Forelimb muscle (tissue), 1 donor: Measurements from ENCODE around the gene MYL12A. TPM values are rescaled to one million over a fixed set of nuclear protein-coding genes. Genes with fewer than 3 reads are reported as not detected.
A peak's percentile ranks its signal among the peaks of the same experiment; 100 is the strongest.
"Not testable (repeated sequence)": the region's sequence is repeated elsewhere in the genome, so short reads cannot be mapped to it uniquely, and the experiment has no call there.

ENCODE experiments used
- DNase-seq: peaks from one replicate; pipeline ENCODE4 v3.0.0-alpha.2; 2013; ENCODE audit warnings: low read depth
- polyA plus RNA-seq: library from polyadenylated mRNA; unstranded; fragments of 120-200 nt; gene quantifications from one replicate; pipeline ENCODE4 v1.2.1, GENCODE V29; 2013; ENCODE audit not compliant: insufficient read length

MYL12A gene
- 559 TPM for polyA plus RNA-seq

GRCh38 chr18:3247240-3248061, at the start of gene MYL12A:
MYL12A (plus strand) TSS chr18:3247801; CDS start chr18:3253248, 5,447 bp downstream.
- DNase-seq: peak; percentile 95

- not testable (repeated sequence) for DNase-seq
Observed at GRCh38 chr18:3198260-3198860, 49.2 kb upstream of the MYL12A start.

- no peak for DNase-seq
Observed at GRCh38 chr18:3199942-3200645, 47.5 kb upstream of the MYL12A start.

- DNase-seq: no peak
Observed at GRCh38 chr18:3205239-3205638, 42.4 kb upstream of the MYL12A start.

GRCh38 chr18:3207565-3207964, 40.0 kb upstream of the MYL12A start:
- DNase-seq: no peak

- DNase-seq: no peak
Observed at GRCh38 chr18:3209859-3210569, 37.6 kb upstream of the MYL12A start.

- no peak for DNase-seq
Observed at GRCh38 chr18:3211236-3211992, 36.2 kb upstream of the MYL12A start.

- no peak for DNase-seq
Observed at GRCh38 chr18:3212657-3213056, 34.9 kb upstream of the MYL12A start.

GRCh38 chr18:3213300-3214059, 34.1 kb upstream of the MYL12A start:
- DNase-seq: no peak

GRCh38 chr18:3214855-3215637, 32.6 kb upstream of the MYL12A start:
- no peak for DNase-seq

- DNase-seq: no peak
Observed at GRCh38 chr18:3216987-3217386, 30.6 kb upstream of the MYL12A start.

- DNase-seq: no peak
Observed at GRCh38 chr18:3217948-3218647, 29.5 kb upstream of the MYL12A start.

GRCh38 chr18:3218819-3219218, 28.8 kb upstream of the MYL12A start:
- DNase-seq: no peak

- DNase-seq: no peak
Observed at GRCh38 chr18:3219241-3219630, 28.4 kb upstream of the MYL12A start.

GRCh38 chr18:3219631-3220335, 27.8 kb upstream of the MYL12A start, which contains the start of gene MYOM1:
MYOM1 (minus strand) TSS chr18:3219968; CDS start chr18:3215223, 4,745 bp downstream.
- no peak for DNase-seq

- DNase-seq: not testable (repeated sequence)
Observed at GRCh38 chr18:3220868-3221267, 26.7 kb upstream of the MYL12A start.

- DNase-seq: no peak
Observed at GRCh38 chr18:3221496-3221895, 26.1 kb upstream of the MYL12A start.

- no peak for DNase-seq
Observed at GRCh38 chr18:3223356-3223755, 24.2 kb upstream of the MYL12A start.
